Measurements from ENCODE around the gene BRD7. TPM values are rescaled to one million over a fixed set of nuclear protein-coding genes. Genes with fewer than 3 reads are reported as not detected.

Gene BRD7
- total and polyA plus RNA-seq, 10 of the 15 experiments (the other 5 are each of a cell fraction or from before 2014, with no cell fraction given): 16.9 to 74.7 (median 52.0) TPM

GRCh38 chr16:50282010-50282538, 86.7 kb downstream of the BRD7 start (continued):
- TF ChIP-seq SMC3 (IDR thresholded peaks at IDR 0.05; ENCODE audit: borderline replicate concordance, low read length) (peak; percentile 1; the same call in 1 of the 2 replicates), GABPA (IDR thresholded peaks at IDR 0.05; ENCODE audit: low read depth) (no peak), IKZF2 (IDR thresholded peaks at IDR 0.05) (peak; percentile 100), ZNF622 (IDR thresholded peaks at IDR 0.05) (no peak), HDGF (IDR thresholded peaks at IDR 0.05) (0 out of 2 replicates have a peak, but pooled peaks have one; percentile 57), ZBED1 (IDR thresholded peaks at IDR 0.05; ENCODE audit: borderline replicate concordance) (peak; percentile 58; the same call in 1 of the 2 replicates), POLR2AphosphoS5 (IDR thresholded peaks at IDR 0.05; ENCODE audit: low read length) (no peak), BMI1 (IDR thresholded peaks at IDR 0.05; ENCODE audit: borderline replicate concordance) (peak; percentile 76; the same call in 1 of the 2 replicates), DPF2 (IDR thresholded peaks at IDR 0.05) (peak; percentile 100), SMARCA5 (IDR thresholded peaks at IDR 0.05) (peak; percentile 57), CBFB (IDR thresholded peaks at IDR 0.05; ENCODE audit: low read depth) (peak; percentile 94; the same call in 1 of the 2 replicates), MEF2B (IDR thresholded peaks at IDR 0.05; ENCODE audit: partially characterized antibody, poor library complexity, severe bottlenecking) (peak; percentile 87), BCL11A (IDR thresholded peaks at IDR 0.05; ENCODE audit: low read depth, low read length) (peak; percentile 82), SPI1 (IDR thresholded peaks at IDR 0.05; ENCODE audit: borderline replicate concordance, insufficient read depth, low read depth, low read length) (peak; percentile 100), NR2F1 (conservative IDR thresholded peaks at IDR 0.05) (peak; percentile 90), PRDM15 (CRISPR knock-in tag; IDR thresholded peaks at IDR 0.05) (no peak), ZSCAN29 (IDR thresholded peaks at IDR 0.05) (0 out of 2 replicates have a peak, but pooled peaks have one; percentile 62), SIN3A (IDR thresholded peaks at IDR 0.05; ENCODE audit: low read depth, low read length) (peak; percentile 53; the same call in 1 of the 2 replicates), HDAC6 (IDR thresholded peaks at IDR 0.05; ENCODE audit: unreplicated experiment) (no peak)
- TF ChIP-seq, protein P1, sequence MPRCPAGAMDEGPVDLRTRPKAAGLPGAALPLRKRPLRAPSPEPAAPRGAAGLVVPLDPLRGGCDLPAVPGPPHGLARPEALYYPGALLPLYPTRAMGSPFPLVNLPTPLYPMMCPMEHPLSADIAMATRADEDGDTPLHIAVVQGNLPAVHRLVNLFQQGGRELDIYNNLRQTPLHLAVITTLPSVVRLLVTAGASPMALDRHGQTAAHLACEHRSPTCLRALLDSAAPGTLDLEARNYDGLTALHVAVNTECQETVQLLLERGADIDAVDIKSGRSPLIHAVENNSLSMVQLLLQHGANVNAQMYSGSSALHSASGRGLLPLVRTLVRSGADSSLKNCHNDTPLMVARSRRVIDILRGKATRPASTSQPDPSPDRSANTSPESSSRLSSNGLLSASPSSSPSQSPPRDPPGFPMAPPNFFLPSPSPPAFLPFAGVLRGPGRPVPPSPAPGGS (IDR thresholded peaks at IDR 0.05; ENCODE audit: borderline replicate concordance, insufficient read depth, low read depth, low read length, poor library complexity, severe bottlenecking): peak; percentile 87
- TF ChIP-seq, protein P2, sequence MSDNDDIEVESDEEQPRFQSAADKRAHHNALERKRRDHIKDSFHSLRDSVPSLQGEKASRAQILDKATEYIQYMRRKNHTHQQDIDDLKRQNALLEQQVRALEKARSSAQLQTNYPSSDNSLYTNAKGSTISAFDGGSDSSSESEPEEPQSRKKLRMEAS (IDR thresholded peaks at IDR 0.05; ENCODE audit: low read depth, low read length): peak; percentile 36; the same call in 1 of the 2 replicates
- TF ChIP-seq, protein P3, sequence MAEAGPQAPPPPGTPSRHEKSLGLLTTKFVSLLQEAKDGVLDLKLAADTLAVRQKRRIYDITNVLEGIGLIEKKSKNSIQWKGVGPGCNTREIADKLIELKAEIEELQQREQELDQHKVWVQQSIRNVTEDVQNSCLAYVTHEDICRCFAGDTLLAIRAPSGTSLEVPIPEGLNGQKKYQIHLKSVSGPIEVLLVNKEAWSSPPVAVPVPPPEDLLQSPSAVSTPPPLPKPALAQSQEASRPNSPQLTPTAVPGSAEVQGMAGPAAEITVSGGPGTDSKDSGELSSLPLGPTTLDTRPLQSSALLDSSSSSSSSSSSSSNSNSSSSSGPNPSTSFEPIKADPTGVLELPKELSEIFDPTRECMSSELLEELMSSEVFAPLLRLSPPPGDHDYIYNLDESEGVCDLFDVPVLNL (IDR thresholded peaks at IDR 0.05; ENCODE audit: low read depth, low read length): no peak
- TF ChIP-seq, protein P4, sequence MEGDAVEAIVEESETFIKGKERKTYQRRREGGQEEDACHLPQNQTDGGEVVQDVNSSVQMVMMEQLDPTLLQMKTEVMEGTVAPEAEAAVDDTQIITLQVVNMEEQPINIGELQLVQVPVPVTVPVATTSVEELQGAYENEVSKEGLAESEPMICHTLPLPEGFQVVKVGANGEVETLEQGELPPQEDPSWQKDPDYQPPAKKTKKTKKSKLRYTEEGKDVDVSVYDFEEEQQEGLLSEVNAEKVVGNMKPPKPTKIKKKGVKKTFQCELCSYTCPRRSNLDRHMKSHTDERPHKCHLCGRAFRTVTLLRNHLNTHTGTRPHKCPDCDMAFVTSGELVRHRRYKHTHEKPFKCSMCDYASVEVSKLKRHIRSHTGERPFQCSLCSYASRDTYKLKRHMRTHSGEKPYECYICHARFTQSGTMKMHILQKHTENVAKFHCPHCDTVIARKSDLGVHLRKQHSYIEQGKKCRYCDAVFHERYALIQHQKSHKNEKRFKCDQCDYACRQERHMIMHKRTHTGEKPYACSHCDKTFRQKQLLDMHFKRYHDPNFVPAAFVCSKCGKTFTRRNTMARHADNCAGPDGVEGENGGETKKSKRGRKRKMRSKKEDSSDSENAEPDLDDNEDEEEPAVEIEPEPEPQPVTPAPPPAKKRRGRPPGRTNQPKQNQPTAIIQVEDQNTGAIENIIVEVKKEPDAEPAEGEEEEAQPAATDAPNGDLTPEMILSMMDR (IDR thresholded peaks at IDR 0.05 in 2 of 3, conservative IDR thresholded peaks at IDR 0.05 in 1 of 3; ENCODE audit: control insufficient read depth in 2 of 3, extremely low read depth in 1 of 3, insufficient read depth in 1 of 3, low read depth in 3 of 3, low read length in 3 of 3): no peak

Data from GM12878 (cell line).